GM12891 (cell line): ENCODE measurements around the gene PTK7.
"Not testable (repeated sequence)": the region's sequence is repeated elsewhere in the genome, so short reads cannot be mapped to it uniquely, and the experiment has no call there.

Experiments used
- DNase-seq: peaks from one replicate; pipeline ENCODE4 v3.0.0; 2011; ENCODE audit warnings: low spot score; ENCODE audit not compliant: insufficient read length
- FAIRE-seq: peaks from 2 replicates; lab custom pipeline; 2011; peaks lifted over from hg19 to GRCh38; lab: Jason Lieb, UNC
- PAX5 ChIP-seq: IDR thresholded peaks from 2 replicates; pipeline ENCODE4 v1.6.1; 2011; ENCODE audit warnings: low read length, moderate library complexity, mild to moderate bottlenecking; ENCODE audit not compliant: insufficient read depth, severe bottlenecking
- POLR2A ChIP-seq: IDR thresholded peaks from 2 replicates; pipeline ENCODE4 v1.6.1; 2011; ENCODE audit warnings: low read depth, low read length, control low read depth
- POLR2AphosphoS5 ChIP-seq: IDR thresholded peaks from 2 replicates; pipeline ENCODE4 v1.6.1; 2011; ENCODE audit warnings: low read depth, low read length, control low read depth
- POU2F2 ChIP-seq: IDR thresholded peaks from 2 replicates; pipeline ENCODE4 v1.6.1; 2011; ENCODE audit warnings: low read depth, mild to moderate bottlenecking, control low read depth, low read length, moderate library complexity
- SPI1 ChIP-seq: IDR thresholded peaks from 2 replicates; pipeline ENCODE4 v1.6.1; 2011; ENCODE audit warnings: low read depth, low read length, control low read depth
- TAF1 ChIP-seq: IDR thresholded peaks from 2 replicates; pipeline ENCODE4 v1.6.1; 2011; ENCODE audit warnings: low read depth, low read length, control low read depth

Gene PTK7

GRCh38 chr6:43113431-43114260, 37.5 kb downstream of the PTK7 start:
- FAIRE-seq (no peak), DNase-seq (no peak)
- TF ChIP-seq TAF1 (no peak), SPI1 (no peak), POLR2AphosphoS5 (no peak), PAX5 (no peak), POU2F2 (no peak), POLR2A (no peak)

- FAIRE-seq, result no peak
Measured at GRCh38 chr6:43115365-43115764, 39.3 kb downstream of the PTK7 start.

GRCh38 chr6:43117466-43117865, 41.4 kb downstream of the PTK7 start:
- DNase-seq, FAIRE-seq: not testable (repeated sequence)

More at GRCh38 chr6:43115365-43115764, 39.3 kb downstream of the PTK7 start:
- DNase-seq, result no peak
- TF ChIP-seq POLR2AphosphoS5 (no peak), TAF1 (no peak), PAX5 (no peak), POU2F2 (no peak), SPI1 (no peak), POLR2A (no peak)

GRCh38 chr6:43119482-43119881, 43.4 kb downstream of the PTK7 start:
- no peak for TF ChIP-seq SPI1
- no peak for TF ChIP-seq POU2F2
- TF ChIP-seq POLR2A, result no peak
- TF ChIP-seq TAF1, result no peak
- TF ChIP-seq POLR2AphosphoS5, result no peak
- TF ChIP-seq PAX5, result no peak
- DNase-seq (no peak), FAIRE-seq (no peak)

- no peak for TF ChIP-seq POU2F2
- FAIRE-seq, result no peak
Measured at GRCh38 chr6:43120101-43120763, 44.1 kb downstream of the PTK7 start.

GRCh38 chr6:43120944-43121913, 45.1 kb downstream of the PTK7 start:
- TF ChIP-seq POU2F2 (no peak), SPI1 (no peak), POLR2A (no peak)
- DNase-seq (no peak), FAIRE-seq (no peak)

More at GRCh38 chr6:43120101-43120763, 44.1 kb downstream of the PTK7 start:
- DNase-seq, result no peak

GRCh38 chr6:43122146-43122545, 46.0 kb downstream of the PTK7 start:
- no peak for TF ChIP-seq POLR2AphosphoS5
- no peak for TF ChIP-seq TAF1
- TF ChIP-seq POU2F2, result no peak
- TF ChIP-seq PAX5, result no peak
- no peak for TF ChIP-seq POLR2A
- no peak for DNase-seq
- FAIRE-seq, result no peak

GRCh38 chr6:43123461-43124314, 47.6 kb downstream of the PTK7 start:
- DNase-seq (no peak), FAIRE-seq (no peak)
- TF ChIP-seq POLR2AphosphoS5 (no peak), TAF1 (no peak), SPI1 (no peak), POU2F2 (no peak), PAX5 (no peak), POLR2A (no peak)

- DNase-seq, result no peak
- no peak for FAIRE-seq
- no peak for TF ChIP-seq TAF1
- TF ChIP-seq SPI1, result no peak
- no peak for TF ChIP-seq POLR2A
- TF ChIP-seq POLR2AphosphoS5, result no peak
- TF ChIP-seq PAX5, result no peak
- TF ChIP-seq POU2F2, result no peak
Measured at GRCh38 chr6:43124481-43124880, 48.4 kb downstream of the PTK7 start.
